AG10803 (cell line): Measurements from ENCODE around the gene ZNF773.

Experiments
- DNase-seq: peaks from one replicate; pipeline ENCODE4 v3.0.0; 2010; ENCODE audit warnings: low read depth
- H3K4me3 ChIP-seq: 2 replicates; pipeline ENCODE4 v1.5.1; 2011; ENCODE audit warnings: mild to moderate bottlenecking, low read length, control low read depth
- TF ChIP-seq, protein P1 (sequence below): conservative IDR thresholded peaks from 2 replicates; pipeline ENCODE4 v1.5.1; 2011; ENCODE audit warnings: mild to moderate bottlenecking, low read length, control low read depth, inconsistent platforms

Gene ZNF773

DNA sequence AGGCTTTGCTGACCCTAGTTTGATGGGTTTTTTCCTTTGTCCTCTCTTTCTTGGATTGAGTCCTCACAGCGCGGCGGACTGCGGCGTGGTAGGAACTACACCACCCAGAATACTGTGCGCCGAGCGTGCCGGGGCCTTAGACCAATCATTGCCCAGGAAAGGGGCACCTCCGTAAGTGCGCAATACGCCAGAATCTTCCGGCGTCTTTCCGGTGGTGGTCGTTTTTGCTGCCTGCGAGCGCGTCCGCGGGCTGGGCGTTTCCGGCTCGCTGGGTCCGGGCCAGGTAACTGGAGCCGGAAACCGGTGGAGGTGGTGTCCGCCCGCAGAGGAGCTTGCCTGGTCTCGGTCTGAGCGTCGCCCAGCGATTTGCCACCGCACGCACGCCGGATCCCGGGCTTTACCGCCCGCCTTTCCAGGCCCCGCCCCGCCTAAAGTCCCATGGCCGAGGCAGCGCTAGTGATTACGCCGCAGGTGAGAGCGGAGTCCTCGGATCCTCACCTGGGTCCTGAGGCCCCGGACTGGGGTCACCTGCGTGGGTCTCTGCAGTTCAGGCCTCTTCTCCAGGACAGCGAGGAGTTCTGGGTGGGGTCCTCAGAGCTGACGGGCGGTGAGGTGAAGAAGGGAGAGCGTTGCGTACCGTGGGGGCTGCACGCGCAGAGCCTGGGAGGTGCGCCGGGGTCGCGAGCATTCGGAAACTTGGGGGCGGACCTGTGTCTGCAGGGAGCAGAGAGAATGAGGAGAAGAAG lies 27.6 kb downstream of the ZNF773 start, which contains the start of gene ZNF549:
Gene ZNF549 (plus strand): TSS at position 221 of the 746 bp plus-strand sequence. CDS start 218 bp downstream, at position 439.
- TF ChIP-seq, protein P1, sequence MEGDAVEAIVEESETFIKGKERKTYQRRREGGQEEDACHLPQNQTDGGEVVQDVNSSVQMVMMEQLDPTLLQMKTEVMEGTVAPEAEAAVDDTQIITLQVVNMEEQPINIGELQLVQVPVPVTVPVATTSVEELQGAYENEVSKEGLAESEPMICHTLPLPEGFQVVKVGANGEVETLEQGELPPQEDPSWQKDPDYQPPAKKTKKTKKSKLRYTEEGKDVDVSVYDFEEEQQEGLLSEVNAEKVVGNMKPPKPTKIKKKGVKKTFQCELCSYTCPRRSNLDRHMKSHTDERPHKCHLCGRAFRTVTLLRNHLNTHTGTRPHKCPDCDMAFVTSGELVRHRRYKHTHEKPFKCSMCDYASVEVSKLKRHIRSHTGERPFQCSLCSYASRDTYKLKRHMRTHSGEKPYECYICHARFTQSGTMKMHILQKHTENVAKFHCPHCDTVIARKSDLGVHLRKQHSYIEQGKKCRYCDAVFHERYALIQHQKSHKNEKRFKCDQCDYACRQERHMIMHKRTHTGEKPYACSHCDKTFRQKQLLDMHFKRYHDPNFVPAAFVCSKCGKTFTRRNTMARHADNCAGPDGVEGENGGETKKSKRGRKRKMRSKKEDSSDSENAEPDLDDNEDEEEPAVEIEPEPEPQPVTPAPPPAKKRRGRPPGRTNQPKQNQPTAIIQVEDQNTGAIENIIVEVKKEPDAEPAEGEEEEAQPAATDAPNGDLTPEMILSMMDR, result no peak
- peak within 1 kb of the TSS; percentile 98 for H3K4me3 ChIP-seq
- peak; percentile 88 for DNase-seq

DNA sequence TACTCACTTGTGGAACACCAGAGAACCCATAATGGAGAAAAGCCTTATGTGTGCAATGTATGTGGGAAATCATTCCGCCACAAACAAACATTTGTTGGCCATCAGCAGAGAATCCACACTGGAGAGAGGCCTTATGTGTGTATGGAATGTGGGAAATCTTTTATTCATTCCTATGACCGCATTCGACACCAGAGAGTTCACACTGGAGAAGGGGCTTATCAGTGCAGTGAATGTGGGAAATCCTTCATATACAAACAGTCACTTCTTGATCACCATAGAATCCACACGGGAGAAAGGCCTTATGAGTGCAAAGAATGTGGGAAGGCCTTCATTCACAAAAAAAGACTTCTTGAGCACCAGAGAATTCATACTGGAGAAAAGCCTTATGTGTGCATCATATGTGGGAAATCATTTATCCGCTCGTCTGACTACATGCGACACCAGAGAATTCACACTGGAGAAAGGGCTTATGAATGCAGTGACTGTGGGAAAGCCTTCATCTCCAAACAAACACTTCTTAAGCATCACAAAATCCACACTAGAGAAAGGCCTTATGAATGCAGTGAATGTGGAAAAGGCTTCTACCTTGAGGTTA lies 38.3 kb downstream of the ZNF773 start:
- DNase-seq, result no peak
- TF ChIP-seq, protein P1, result no peak
- no peak overlapping the region for H3K4me3 ChIP-seq

DNA sequence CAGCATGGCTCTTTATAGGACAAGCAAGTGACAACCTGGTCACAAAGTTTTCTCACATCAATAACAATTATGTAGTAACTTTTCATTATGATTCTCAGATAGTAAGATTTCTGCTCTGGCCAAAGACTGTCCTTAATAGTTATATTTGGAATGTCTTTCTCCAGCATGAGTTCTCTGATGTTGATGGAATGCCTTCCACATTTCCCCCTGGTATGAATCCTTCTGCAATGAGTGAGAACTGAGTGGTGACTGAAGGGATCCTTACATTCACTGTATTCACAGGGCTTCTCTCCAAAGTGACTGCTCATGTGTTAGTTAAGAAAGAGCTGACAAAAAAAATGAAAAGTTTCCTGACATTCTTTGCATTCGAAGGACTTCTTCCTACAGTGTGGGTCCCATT lies 46.8 kb downstream of the ZNF773 start:
- H3K4me3 ChIP-seq, result no peak overlapping the region
- TF ChIP-seq, protein P1, result no peak
- DNase-seq, result no peak

DNA sequence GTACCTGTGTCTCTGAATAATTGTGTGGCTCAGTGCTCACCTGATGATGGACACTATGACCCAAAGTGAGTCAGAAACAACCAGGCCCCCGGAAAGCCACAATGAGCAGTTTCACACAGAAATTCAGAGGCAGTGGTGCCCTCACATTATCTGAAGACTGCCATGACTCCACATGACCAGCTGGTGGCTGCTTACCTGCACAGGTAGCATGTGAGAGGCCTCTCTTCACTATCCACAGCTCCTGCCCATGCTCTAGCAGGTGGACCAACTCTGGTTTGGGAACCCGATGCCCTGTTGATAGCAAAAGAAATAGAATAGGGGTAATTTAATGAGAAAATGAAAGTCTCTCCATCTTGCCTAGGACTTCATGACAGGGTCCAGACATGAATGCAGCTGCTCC lies 52.7 kb downstream of the ZNF773 start:
- no peak overlapping the region for H3K4me3 ChIP-seq
- TF ChIP-seq, protein P1, result no peak
- no peak for DNase-seq

DNA sequence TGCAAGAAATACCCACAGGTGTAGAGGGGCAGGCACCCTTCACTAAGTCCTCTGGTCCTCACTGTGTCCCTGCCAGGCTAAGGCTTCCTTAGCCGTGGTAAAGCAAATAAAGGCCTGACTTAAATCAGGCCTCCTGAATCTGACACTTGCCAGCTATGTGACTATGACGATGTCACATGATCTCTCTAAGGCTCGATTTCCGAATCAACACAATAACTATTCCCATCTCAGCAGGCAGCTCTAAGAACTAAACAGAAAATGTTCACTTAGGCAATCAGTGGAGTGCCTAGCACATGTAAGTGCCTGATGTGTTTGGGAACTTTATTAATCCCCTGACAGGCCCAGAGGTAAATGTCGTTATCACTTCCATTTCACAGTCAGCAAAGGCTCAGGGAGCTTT lies 57.9 kb downstream of the ZNF773 start:
- no peak for DNase-seq
- TF ChIP-seq, protein P1, result no peak
- no peak overlapping the region for H3K4me3 ChIP-seq
